Endothelial cell of umbilical vein (primary cell): ENCODE results near the gene POLA1. TPM values are rescaled to one million over a fixed set of nuclear protein-coding genes. Genes with fewer than 3 reads are reported as not detected.

ENCODE experiments used
- BruUV-seq: library from RNA; stranded (reverse); fragments of 400-500 nt; replicated peaks from 2 replicates; lab custom pipeline; 2021; lab: Mats Ljungman, UMichigan
- CTCF ChIA-PET: fragments of 300-600, 350-600 bp; sonication (Branson Sonifier 250); formaldehyde crosslinking; loops from one replicate; lab custom pipeline; 2021; ENCODE audit warnings: antibody characterized with exemption, inconsistent platforms; lab: Charles Lee
- POLR2A ChIA-PET: fragments of 300-600, 350-600 bp; sonication (Branson Sonifier 250); formaldehyde crosslinking; loops from one replicate; lab custom pipeline; 2021; ENCODE audit warnings: antibody characterized with exemption, inconsistent platforms; lab: Charles Lee
- DNase-seq: peaks from one replicate; pipeline ENCODE4 v3.0.0-alpha.2; 2011; ENCODE audit warnings: low read depth, low spot score
- FAIRE-seq: peaks from 2 replicates; lab custom pipeline; 2011; peaks lifted over from hg19 to GRCh38; lab: Jason Lieb, UNC
- H2AFZ ChIP-seq: 2 replicates; pipeline ENCODE4 v1.6.0; 2012; ENCODE audit warnings: low read depth, low read length, control low read depth, inconsistent platforms
- H3K27ac ChIP-seq: 2 replicates; pipeline ENCODE4 v1.5.1; 2011; ENCODE audit warnings: low read depth, mild to moderate bottlenecking, control low read depth, low read length, moderate library complexity; ENCODE audit not compliant: insufficient read depth
- H3K27me3 ChIP-seq, 2 experiments: 2 replicates each; pipeline versions ENCODE4 v1.6.0 to v1.6.1; 2011; ENCODE audit warnings: low read length in 2 of 2, mixed read lengths in 1 of 2; ENCODE audit not compliant: control insufficient read depth in 2 of 2, insufficient read depth in 2 of 2
- H3K36me3 ChIP-seq, 2 experiments: 2 replicates in 1 of 2; 3 replicates in 1 of 2; pipeline ENCODE4 v1.5.1; 2011; ENCODE audit warnings: low read length in 2 of 2, mild to moderate bottlenecking in 1 of 2, moderate library complexity in 1 of 2; ENCODE audit not compliant: control insufficient read depth in 2 of 2, insufficient read depth in 2 of 2; ENCODE audit errors: extremely low read depth in 1 of 2
- H3K4me1 ChIP-seq: 3 replicates; pipeline ENCODE4 v1.5.1; 2011; ENCODE audit warnings: mild to moderate bottlenecking, low read length; ENCODE audit not compliant: control insufficient read depth, insufficient read depth; ENCODE audit errors: extremely low read depth
- H3K4me2 ChIP-seq: 2 replicates; pipeline ENCODE4 v1.6.1; 2011; ENCODE audit warnings: low read length, control low read depth, mixed read lengths; ENCODE audit not compliant: insufficient read depth
- H3K4me3 ChIP-seq, 3 experiments: fragments of 200-600 bp in 1 of 3; sonication (generic), shearing (Covaris generic) in 1 of 3; replicated peaks in 1 of 3; 2 replicates each; pipeline ENCODE4 v1.5.1; 2011 to 2016; ENCODE audit warnings: control low read depth in 3 of 3, low read length in 3 of 3, mild to moderate bottlenecking in 2 of 3, inconsistent platforms in 1 of 3, low read depth in 1 of 3, moderate library complexity in 1 of 3; ENCODE audit not compliant: insufficient read depth in 1 of 3
- H3K79me2 ChIP-seq: 2 replicates; pipeline ENCODE4 v1.6.0; 2012; ENCODE audit warnings: low read length, inconsistent platforms; ENCODE audit not compliant: control insufficient read depth, insufficient read depth
- H3K9ac ChIP-seq: replicated peaks from 2 replicates; pipeline ENCODE3; 2011; ENCODE audit warnings: low read length, control low read depth; ENCODE audit not compliant: insufficient read depth; ENCODE audit errors: extremely low read depth
- H3K9me1 ChIP-seq: replicated peaks from 3 replicates; pipeline ENCODE4 v1.6.0; 2011; ENCODE audit warnings: mild to moderate bottlenecking, low read length; ENCODE audit not compliant: control insufficient read depth, insufficient read depth; ENCODE audit errors: extremely low read depth
- H3K9me3 ChIP-seq: replicated peaks from 2 replicates; pipeline ENCODE4 v1.5.1; 2012; ENCODE audit warnings: low read length, inconsistent platforms; ENCODE audit not compliant: control insufficient read depth, insufficient read depth
- H4K20me1 ChIP-seq: replicated peaks from 2 replicates; pipeline ENCODE3; 2011; ENCODE audit warnings: mild to moderate bottlenecking, low read length; ENCODE audit not compliant: control insufficient read depth, insufficient read depth; ENCODE audit errors: extremely low read depth
- EZH2 ChIP-seq: IDR thresholded peaks from 2 replicates; pipeline ENCODE4 v1.6.1; 2012; ENCODE audit warnings: borderline replicate concordance, low read depth, mild to moderate bottlenecking, moderate library complexity, low read length, inconsistent platforms; ENCODE audit not compliant: severe bottlenecking
- FOS ChIP-seq: IDR thresholded peaks from 2 replicates; pipeline ENCODE4 v1.6.1; 2011; ENCODE audit warnings: mild to moderate bottlenecking, low read length, moderate library complexity, borderline replicate concordance; ENCODE audit not compliant: insufficient read depth
- GATA2 ChIP-seq: IDR thresholded peaks from 2 replicates; pipeline ENCODE4 v1.7.0; 2011; ENCODE audit warnings: low read depth, mild to moderate bottlenecking, moderate library complexity, mixed read lengths, low read length; ENCODE audit not compliant: insufficient read length, insufficient read depth
- JUN ChIP-seq: IDR thresholded peaks from 2 replicates; pipeline ENCODE4 v1.6.1; 2011; ENCODE audit warnings: borderline replicate concordance, low read depth; ENCODE audit not compliant: insufficient read length, insufficient read depth
- MYC ChIP-seq: IDR thresholded peaks from one replicate; pipeline ENCODE4 v1.6.1; 2011; ENCODE audit warnings: mild to moderate bottlenecking, low read depth, low read length
- POLR2A ChIP-seq: IDR thresholded peaks from 2 replicates; pipeline ENCODE4 v1.6.1; 2012; ENCODE audit warnings: low read depth, mild to moderate bottlenecking, control low read depth, low read length
- POLR2AphosphoS5 ChIP-seq: IDR thresholded peaks from 2 replicates; pipeline ENCODE4 v1.6.1; 2012; ENCODE audit warnings: low read depth, mild to moderate bottlenecking, control low read depth, low read length, moderate library complexity; ENCODE audit not compliant: insufficient read depth
- dilution Hi-C: fragments of 300-500 bp; cut with MboI; formaldehyde crosslinking; loops from one replicate; pipeline ENCODE4 v1.15.0; 2019; ENCODE audit warnings: low sequenced_read_pairs; ENCODE audit not compliant: extremely low pct_ligation_motif_present
- intact Hi-C: fragments of 100-400 bp; cut with micrococcal nuclease; formaldehyde crosslinking; loops from one replicate; pipeline ENCODE4 v1.10.0; 2022
- polyA plus RNA-seq, 4 experiments: library from polyadenylated mRNA; depleted of rRNA in 3 of 4; stranded (reverse) in 3 of 4; unstranded in 1 of 4; fragments of >200 nt; gene quantifications; 2 replicates each; pipeline versions ENCODE4 v1.2.1 to v1.2.3, GENCODE V29; 2011 to 2012; ENCODE audit warnings: missing spikeins in 1 of 4
- total RNA-seq: library from RNA; stranded (reverse); gene quantifications from 2 replicates; pipeline ENCODE4 v1.2.3, GENCODE V29; 2021
- TF ChIP-seq, protein P1 (sequence below), 2 donors: IDR thresholded peaks; 1 replicate in 1 of 2; 2 replicates in 1 of 2; pipeline ENCODE4 v1.5.1; 2011; ENCODE audit warnings: low read length in 2 of 2, mild to moderate bottlenecking in 2 of 2, moderate library complexity in 2 of 2, control low read depth in 1 of 2, inconsistent platforms in 1 of 2, low read depth in 1 of 2; ENCODE audit not compliant: insufficient read depth in 1 of 2; ENCODE audit errors: extremely low read depth in 1 of 2
- TF ChIP-seq, protein P2 (sequence below): IDR thresholded peaks from 2 replicates; pipeline ENCODE4 v1.6.1; 2011; ENCODE audit not compliant: insufficient read depth, insufficient read length

Gene POLA1
- total and polyA plus RNA-seq, 2 donors (not counting 3 experiments of a cell fraction or from before 2014, with no cell fraction given), result 1.8 to 18.6 TPM

DNA sequence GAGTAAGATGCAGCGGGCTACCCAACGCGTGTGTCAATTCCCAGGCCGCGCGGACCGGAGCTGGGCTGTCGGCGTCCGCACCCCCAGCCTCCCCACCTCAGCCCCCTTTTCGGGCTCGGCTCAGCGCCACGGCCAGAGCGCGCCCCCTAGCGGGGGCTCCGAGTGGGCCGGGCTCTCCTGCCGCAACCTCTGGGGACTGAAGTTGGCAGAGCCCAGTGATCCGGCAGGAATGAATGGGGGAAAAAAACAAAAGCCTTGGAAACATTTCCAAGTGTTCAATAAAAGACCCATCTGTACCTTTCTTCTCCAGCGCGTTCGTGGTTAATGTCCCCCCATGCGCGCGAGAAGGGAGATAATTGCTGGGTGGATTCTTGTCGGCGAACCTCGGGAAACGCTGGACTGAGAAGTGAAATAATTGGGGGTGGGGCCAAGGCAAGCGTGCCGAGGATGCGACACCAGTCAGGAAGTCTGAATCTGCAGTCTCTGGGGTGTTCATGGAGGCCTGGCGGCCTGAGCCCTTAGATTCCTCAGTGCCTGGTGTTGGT, 327.3 kb downstream of the POLA1 start:
- no peak overlapping the region for H3K27ac ChIP-seq
- H3K79me2 ChIP-seq, result no peaks in the 10 kb centered on the region
- intact Hi-C loops (loop anchor here (1.0 to 5.0 kb wide), 3 partner anchors 121 to 269 kb away; no protein-coding TSS in a partner anchor), dilution Hi-C loops (no loop called here)
- H3K9me1 ChIP-seq, result no peaks in the 10 kb centered on the region
- TF ChIP-seq, protein P1, sequence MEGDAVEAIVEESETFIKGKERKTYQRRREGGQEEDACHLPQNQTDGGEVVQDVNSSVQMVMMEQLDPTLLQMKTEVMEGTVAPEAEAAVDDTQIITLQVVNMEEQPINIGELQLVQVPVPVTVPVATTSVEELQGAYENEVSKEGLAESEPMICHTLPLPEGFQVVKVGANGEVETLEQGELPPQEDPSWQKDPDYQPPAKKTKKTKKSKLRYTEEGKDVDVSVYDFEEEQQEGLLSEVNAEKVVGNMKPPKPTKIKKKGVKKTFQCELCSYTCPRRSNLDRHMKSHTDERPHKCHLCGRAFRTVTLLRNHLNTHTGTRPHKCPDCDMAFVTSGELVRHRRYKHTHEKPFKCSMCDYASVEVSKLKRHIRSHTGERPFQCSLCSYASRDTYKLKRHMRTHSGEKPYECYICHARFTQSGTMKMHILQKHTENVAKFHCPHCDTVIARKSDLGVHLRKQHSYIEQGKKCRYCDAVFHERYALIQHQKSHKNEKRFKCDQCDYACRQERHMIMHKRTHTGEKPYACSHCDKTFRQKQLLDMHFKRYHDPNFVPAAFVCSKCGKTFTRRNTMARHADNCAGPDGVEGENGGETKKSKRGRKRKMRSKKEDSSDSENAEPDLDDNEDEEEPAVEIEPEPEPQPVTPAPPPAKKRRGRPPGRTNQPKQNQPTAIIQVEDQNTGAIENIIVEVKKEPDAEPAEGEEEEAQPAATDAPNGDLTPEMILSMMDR (IDR thresholded peaks at IDR 0.05; ENCODE audit: extremely low read depth in 1 of 2, insufficient read depth in 1 of 2, low read depth in 1 of 2, low read length in 2 of 2), result peak; percentile 51 to 76
- TF ChIP-seq, protein P2, sequence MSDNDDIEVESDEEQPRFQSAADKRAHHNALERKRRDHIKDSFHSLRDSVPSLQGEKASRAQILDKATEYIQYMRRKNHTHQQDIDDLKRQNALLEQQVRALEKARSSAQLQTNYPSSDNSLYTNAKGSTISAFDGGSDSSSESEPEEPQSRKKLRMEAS, result no peak
- TF ChIP-seq POLR2AphosphoS5 (no peak), MYC (no peak), FOS (no peak), GATA2 (no peak), JUN (no peak), EZH2 (peak; percentile 68), POLR2A (no peak)
- peak overlapping the region; percentile 62 for H3K4me2 ChIP-seq
- no peak overlapping the region for H3K4me3 ChIP-seq
- H4K20me1 ChIP-seq, result no peaks in the 10 kb centered on the region
- peaks cover 74 to 92% of the 10 kb centered on the region in 2 experiments for H3K27me3 ChIP-seq
- H3K36me3 ChIP-seq, result no peaks in the 10 kb centered on the region
- H3K9me3 ChIP-seq, result no peaks in the 10 kb centered on the region
- BruUV-seq, result no TSS peak
- ChIA-PET POLR2A (no interaction called here), CTCF (interaction anchor here (0.9 to 3.6 kb wide), 6 partner anchors 9 to 273 kb away, joined by 3 to 48 read pairs (median 6); no protein-coding TSS in a partner anchor)
- DNase-seq, result no peak
- H3K4me1 ChIP-seq, result peaks cover 2% of the 10 kb centered on the region
- no peak overlapping the region for H2AFZ ChIP-seq
- H3K9ac ChIP-seq, result no peak overlapping the region
- no peak for FAIRE-seq
